H1 (cell line): ENCODE measurements around the gene TMEM266. TPM values are rescaled to one million over a fixed set of nuclear protein-coding genes. Genes with fewer than 3 reads are reported as not detected.

Experiments used
- CTCF ChIA-PET: fragments of 300-600 bp; sonication (Branson Sonifier 250); formaldehyde crosslinking; loops from one replicate; lab custom pipeline; 2021; ENCODE audit not compliant: partially characterized antibody; lab: Charles Lee
- POLR2A ChIA-PET: fragments of 300-600 bp; sonication (Branson Sonifier 250); formaldehyde crosslinking; loops from one replicate; lab custom pipeline; 2021; ENCODE audit warnings: inconsistent platforms; ENCODE audit not compliant: partially characterized antibody; lab: Charles Lee
- DNase-seq, 2 experiments: peaks; one replicate each; pipeline versions ENCODE4 v3.0.0 to v3.0.0-alpha.2; 2010 to 2022; ENCODE audit warnings: low spot score in 2 of 2, low read depth in 1 of 2, mixed read lengths in 1 of 2
- FAIRE-seq: peaks from 2 replicates; lab custom pipeline; 2011; peaks lifted over from hg19 to GRCh38; lab: Jason Lieb, UNC
- H2AFZ ChIP-seq: 2 replicates; pipeline ENCODE4 v1.8.1; 2012; ENCODE audit warnings: low read length, inconsistent platforms
- H2AK5ac ChIP-seq: 2 replicates; pipeline ENCODE4 v1.6.1; 2013; ENCODE audit warnings: low read depth, low read length
- H2BK120ac ChIP-seq: replicated peaks from 2 replicates; pipeline ENCODE3; 2013; ENCODE audit warnings: low read depth, low read length, inconsistent platforms
- H2BK12ac ChIP-seq: 2 replicates; pipeline ENCODE4 v1.6.1; 2013; ENCODE audit warnings: low read depth, low read length
- H2BK15ac ChIP-seq: 2 replicates; pipeline ENCODE4 v1.6.1; 2013; ENCODE audit warnings: low read length
- H2BK20ac ChIP-seq: 2 replicates; pipeline ENCODE4 v1.6.1; 2013; ENCODE audit warnings: low read length
- H2BK5ac ChIP-seq: 2 replicates; pipeline ENCODE4 v1.6.1; 2013; ENCODE audit warnings: low read depth, low read length
- H3K14ac ChIP-seq: 2 replicates; pipeline ENCODE4 v1.6.1; 2013; ENCODE audit warnings: inconsistent platforms; ENCODE audit not compliant: insufficient read length
- H3K18ac ChIP-seq: 2 replicates; pipeline ENCODE4 v1.6.1; 2013; ENCODE audit warnings: low read length; ENCODE audit errors: extremely low read depth
- H3K23ac ChIP-seq: 2 replicates; pipeline ENCODE4 v1.6.1; 2013; ENCODE audit warnings: inconsistent platforms; ENCODE audit not compliant: insufficient read length
- H3K23me2 ChIP-seq: 2 replicates; pipeline ENCODE4 v1.6.1; 2013; ENCODE audit warnings: low read depth, low read length
- H3K27ac ChIP-seq: 2 replicates; pipeline ENCODE4 v1.6.1; 2011; ENCODE audit warnings: low read depth, low read length, inconsistent platforms
- H3K27me3 ChIP-seq, 4 experiments: replicated peaks in 1 of 4; 1 replicate in 1 of 4; 2 replicates in 3 of 4; pipeline versions ENCODE4 v1.6.1 to v1.8.1; 2011 to 2013; ENCODE audit warnings: low read length in 3 of 4, mild to moderate bottlenecking in 3 of 4, inconsistent platforms in 2 of 4, mixed read lengths in 2 of 4, moderate library complexity in 1 of 4; ENCODE audit not compliant: control insufficient read depth in 3 of 4, insufficient read depth in 3 of 4; ENCODE audit errors: extremely low read depth in 1 of 4
- H3K36me3 ChIP-seq, 4 experiments: 2 replicates each; pipeline versions ENCODE4 v1.6.1 to v1.8.1; 2011 to 2013; ENCODE audit warnings: mild to moderate bottlenecking in 4 of 4, low read length in 3 of 4, moderate library complexity in 2 of 4, control low read depth in 1 of 4, inconsistent platforms in 1 of 4; ENCODE audit not compliant: insufficient read depth in 4 of 4, control insufficient read depth in 2 of 4
- H3K4ac ChIP-seq: replicated peaks from 2 replicates; pipeline ENCODE3; 2013; ENCODE audit warnings: low read length, low read depth, mixed read lengths, inconsistent platforms; ENCODE audit not compliant: insufficient read length
- H3K4me1 ChIP-seq, 4 experiments: replicated peaks in 1 of 4; 1 replicate in 1 of 4; 2 replicates in 3 of 4; pipeline versions ENCODE4 v1.6.1 to v1.8.1; 2011 to 2013; ENCODE audit warnings: low read length in 3 of 4, inconsistent platforms in 2 of 4, mixed read lengths in 1 of 4; ENCODE audit not compliant: insufficient read depth in 4 of 4, control insufficient read depth in 3 of 4
- H3K4me2 ChIP-seq, 2 experiments: 2 replicates each; pipeline versions ENCODE4 v1.6.1 to v1.8.1; 2011 to 2013; ENCODE audit warnings: low read depth in 2 of 2, low read length in 2 of 2, control low read depth in 1 of 2, inconsistent platforms in 1 of 2, mild to moderate bottlenecking in 1 of 2; ENCODE audit not compliant: insufficient read depth in 1 of 2
- H3K4me3 ChIP-seq, 4 experiments: fragments of 200-600, 300-600 bp in 1 of 4; sonication (generic), shearing (Covaris generic), sonication (Bioruptor Twin) in 1 of 4; 2 replicates each; pipeline versions ENCODE4 v1.5.1 to v1.8.1; 2011 to 2016; ENCODE audit warnings: low read length in 4 of 4, low read depth in 3 of 4, control low read depth in 2 of 4, inconsistent platforms in 2 of 4, mild to moderate bottlenecking in 2 of 4, mixed read lengths in 1 of 4, moderate library complexity in 1 of 4; ENCODE audit not compliant: insufficient read depth in 2 of 4; ENCODE audit errors: extremely low read depth in 1 of 4
- H3K56ac ChIP-seq: replicated peaks from 2 replicates; pipeline ENCODE3; 2013; ENCODE audit warnings: low read depth, mild to moderate bottlenecking, mixed read lengths, low read length, inconsistent platforms; ENCODE audit not compliant: insufficient read length
- H3K79me1 ChIP-seq: 2 replicates; pipeline ENCODE4 v1.6.1; 2013; ENCODE audit warnings: low read depth, low read length, control low read depth
- H3K79me2 ChIP-seq, 2 experiments: 2 replicates each; pipeline versions ENCODE4 v1.6.1 to v1.8.1; 2012 to 2013; ENCODE audit warnings: low read length in 2 of 2, mild to moderate bottlenecking in 2 of 2, inconsistent platforms in 1 of 2; ENCODE audit not compliant: insufficient read depth in 2 of 2, control insufficient read depth in 1 of 2
- H3K9ac ChIP-seq, 4 experiments: replicated peaks in 1 of 4; 1 replicate in 1 of 4; 2 replicates in 3 of 4; pipeline versions ENCODE4 v1.6.1 to v1.8.1; 2011 to 2013; ENCODE audit warnings: low read depth in 3 of 4, low read length in 3 of 4, control low read depth in 2 of 4, mild to moderate bottlenecking in 2 of 4, moderate library complexity in 2 of 4, inconsistent platforms in 1 of 4; ENCODE audit errors: extremely low read depth in 1 of 4
- H3K9me3 ChIP-seq, 2 experiments: 2 replicates each; pipeline versions ENCODE4 v1.6.1 to v1.8.1; 2012 to 2013; ENCODE audit warnings: mild to moderate bottlenecking in 2 of 2, moderate library complexity in 2 of 2, control low read depth in 1 of 2, inconsistent platforms in 1 of 2, low read depth in 1 of 2, low read length in 1 of 2, mixed read lengths in 1 of 2; ENCODE audit not compliant: insufficient read depth in 2 of 2
- H4K20me1 ChIP-seq, 2 experiments: replicated peaks in 1 of 2; 2 replicates each; pipeline versions ENCODE3 to v1.8.1; 2011 to 2013; ENCODE audit warnings: inconsistent platforms in 2 of 2, low read length in 2 of 2, mild to moderate bottlenecking in 1 of 2; ENCODE audit not compliant: insufficient read depth in 2 of 2, control insufficient read depth in 1 of 2
- H4K5ac ChIP-seq: 2 replicates; pipeline ENCODE4 v1.6.1; 2013; ENCODE audit warnings: low read length, low read depth, mixed read lengths, inconsistent platforms; ENCODE audit not compliant: insufficient read length
- H4K8ac ChIP-seq: 2 replicates; pipeline ENCODE4 v1.8.0; 2013; ENCODE audit warnings: mild to moderate bottlenecking, moderate library complexity, low read length, inconsistent platforms; ENCODE audit not compliant: insufficient read depth; ENCODE audit errors: extremely low read depth
- H4K91ac ChIP-seq: replicated peaks from 2 replicates; pipeline ENCODE3; 2013; ENCODE audit warnings: low read length, mixed read lengths, inconsistent platforms; ENCODE audit not compliant: insufficient read length
- BACH1 ChIP-seq: IDR thresholded peaks from 2 replicates; pipeline ENCODE4 v1.6.1; 2012; ENCODE audit warnings: low read length, improper control_type of control experiment
- BCL11A ChIP-seq, 2 experiments: IDR thresholded peaks; one replicate each; pipeline ENCODE4 v1.6.1; 2011; ENCODE audit warnings: low read depth in 2 of 2, low read length in 2 of 2, mild to moderate bottlenecking in 2 of 2
- CHD1 ChIP-seq: IDR thresholded peaks from 2 replicates; pipeline ENCODE4 v1.6.1; 2012; ENCODE audit warnings: low read depth, low read length, improper control_type of control experiment
- CTBP2 ChIP-seq: IDR thresholded peaks from 2 replicates; pipeline ENCODE4 v1.7.0; 2011; ENCODE audit warnings: borderline replicate concordance, mild to moderate bottlenecking, moderate library complexity, mixed read lengths, low read length; ENCODE audit not compliant: insufficient read depth, insufficient read length
- GABPA ChIP-seq: IDR thresholded peaks from 2 replicates; pipeline ENCODE4 v1.6.1; 2011; ENCODE audit warnings: mild to moderate bottlenecking, low read length, moderate library complexity, borderline replicate concordance; ENCODE audit not compliant: insufficient read depth
- RAD21 ChIP-seq, 2 experiments: IDR thresholded peaks in 1 of 2; conservative IDR thresholded peaks in 1 of 2; 2 replicates each; pipeline ENCODE4 v1.6.1; 2011; ENCODE audit warnings: low read depth in 2 of 2, low read length in 2 of 2, improper control_type of control experiment in 1 of 2, inconsistent platforms in 1 of 2, mild to moderate bottlenecking in 1 of 2, moderate library complexity in 1 of 2
- RNF2 ChIP-seq: fragments of 200-900, 300-1000 bp; sonication (generic); IDR thresholded peaks from 2 replicates; pipeline ENCODE4 v1.7.1; 2016; ENCODE audit warnings: borderline replicate concordance, low read depth, mild to moderate bottlenecking, antibody characterized with exemption, low read length; ENCODE audit not compliant: poor library complexity, severe bottlenecking; ENCODE audit errors: missing control alignments
- WGBS, 2 experiments: shearing (Covaris generic) in 1 of 2; methylation state at CpG; one replicate each; pipeline versions ENCODE4 v1.1.6 to v1.1.7; 2013 to 2015; ENCODE audit warnings: low lambda C conversion rate in 2 of 2, mixed read lengths in 2 of 2, inconsistent platforms in 1 of 2, low coverage in 1 of 2, missing lambda C conversion rate in 1 of 2; ENCODE audit not compliant: insufficient replicate concordance in 2 of 2, insufficient coverage in 1 of 2, insufficient read length in 1 of 2; ENCODE audit errors: extremely low coverage in 1 of 2, missing lambda C conversion rate in 1 of 2; 5-methylcytosine and 5-hydroxymethylcytosine counted together
- polyA plus RNA-seq, 7 experiments: library from polyadenylated mRNA; depleted of rRNA in 3 of 7; stranded (reverse) in 5 of 7; unstranded in 2 of 7; fragments of >200 nt in 5 of 7; fragments of 200-250 nt in 2 of 7; gene quantifications; 1 replicate in 5 of 7; 2 replicates in 1 of 7; 4 replicates in 1 of 7; pipeline versions ENCODE4 v1.2.1 to v1.2.3, GENCODE V29; 2011 to 2013; ENCODE audit warnings: missing spikeins in 2 of 7, mixed read lengths in 2 of 7
- total RNA-seq: library from RNA; stranded (reverse); fragmentation: NEBNext Ultra II Directional; extraction: Animal tissue kit (Norgen Biotek cat#: 25700); gene quantifications from 2 replicates; pipeline ENCODE4 v1.2.1, GENCODE V29; 2021

Gene TMEM266
- total and polyA plus RNA-seq, 2 of the 8 experiments (the other 6 are each of a cell fraction or from before 2014, with no cell fraction given) = 2.6 TPM

- H3K56ac ChIP-seq = no peak overlapping the region
- H3K23ac ChIP-seq = no peak overlapping the region
- H3K27ac ChIP-seq = no peak overlapping the region
- no peak overlapping the region for H3K14ac ChIP-seq
- H2BK20ac ChIP-seq = no peak overlapping the region
- H3K27me3 ChIP-seq = peaks cover 0 to 9% (median 7%) of the 10 kb centered on the region in 4 experiments; a peak in 4 of 7 replicates
- no peak overlapping the region for H2BK12ac ChIP-seq
- peaks cover 0 to 2% (median 0%) of the 10 kb centered on the region in 4 experiments; a peak in 2 of 7 replicates for H3K4me1 ChIP-seq
- H3K4me2 ChIP-seq = peak overlapping the region in 1 of 2 experiments; percentile 58; a peak in 3 of 4 replicates
- no peaks in the 10 kb centered on the region for H3K79me1 ChIP-seq
- H4K91ac ChIP-seq = no peak overlapping the region
- no peak overlapping the region for H2BK5ac ChIP-seq
- 33% methylated on average over 34 of the region's 34 CpGs; no CpG with 5 or more reads in 1 of the 2 experiments for WGBS, 2 experiments
- no peaks in the 10 kb centered on the region for H3K79me2 ChIP-seq
- H4K20me1 ChIP-seq = no peaks in the 10 kb centered on the region
- no peaks in the 10 kb centered on the region for H3K36me3 ChIP-seq
- DNase-seq (peak; percentile 61 to 91), FAIRE-seq (no peak)
- H3K4ac ChIP-seq = no peak overlapping the region
- H2AK5ac ChIP-seq = no peak overlapping the region
- H3K4me3 ChIP-seq = no peak overlapping the region
- POLR2A ChIA-PET = interaction anchor here (3.8 kb wide), 1 partner anchor 145 kb away, joined by 18 read pairs; the partner anchor contains the start of gene ISL2
- H2BK15ac ChIP-seq = peak overlapping the region; percentile 95; the same call in 1 of the 2 replicates
- H3K18ac ChIP-seq = peak overlapping the region; percentile 66; the same call in 1 of the 2 replicates
- H2AFZ ChIP-seq = peak overlapping the region; percentile 90
- CTCF ChIA-PET = interaction anchor here (0.5 to 9.1 kb wide), 47 partner anchors 9 to 827 kb away, joined by 3 to 130 read pairs (median 4); partner anchors contain the start of gene ISL2
- no peaks in the 10 kb centered on the region for H3K9me3 ChIP-seq
- H3K23me2 ChIP-seq = no peaks in the 10 kb centered on the region; the same call in 1 of the 2 replicates
- no peak overlapping the region for H4K5ac ChIP-seq
- H4K8ac ChIP-seq = 0 out of 2 replicates have a peak overlapping the region, but pooled peaks have one; percentile 63
- no peak overlapping the region for H3K9ac ChIP-seq
- H2BK120ac ChIP-seq = no peak overlapping the region
- TF ChIP-seq CHD1 = no peak
- TF ChIP-seq BACH1 = no peak
- TF ChIP-seq RNF2 = no peak
- peak; percentile 53; the same call in 1 of the 2 replicates for TF ChIP-seq GABPA
- no peak for TF ChIP-seq CTBP2
- TF ChIP-seq BCL11A (IDR thresholded peaks at IDR 0.05; ENCODE audit: low read depth in 2 of 2, low read length in 2 of 2) = no peak
- peak; percentile 94 to 96 for TF ChIP-seq RAD21 (IDR thresholded peaks at IDR 0.05 in 1 of 2, conservative IDR thresholded peaks at IDR 0.05 in 1 of 2; ENCODE audit: low read depth in 2 of 2, low read length in 2 of 2)
Observed at GRCh38 chr15:76190751-76191538, 131.2 kb downstream of the TMEM266 start.
